Lower leg skin (tissue), 3 donors: ENCODE results near the gene SRMS.

Experiments
- POLR2A ChIP-seq, 2 donors: fragments of 450-650 bp; IDR thresholded peaks; one replicate each; pipeline ENCODE4 v1.6.1; 2016 to 2017; ENCODE audit warnings: antibody characterized with exemption in 2 of 2, mild to moderate bottlenecking in 1 of 2, moderate library complexity in 1 of 2
- TF ChIP-seq, protein P1 (sequence below), 3 donors: fragments of 450-650 bp; IDR thresholded peaks; one replicate each; pipeline ENCODE4 v1.5.1; 2016; ENCODE audit warnings: antibody characterized with exemption in 3 of 3, mild to moderate bottlenecking in 3 of 3, moderate library complexity in 2 of 3

DNA sequence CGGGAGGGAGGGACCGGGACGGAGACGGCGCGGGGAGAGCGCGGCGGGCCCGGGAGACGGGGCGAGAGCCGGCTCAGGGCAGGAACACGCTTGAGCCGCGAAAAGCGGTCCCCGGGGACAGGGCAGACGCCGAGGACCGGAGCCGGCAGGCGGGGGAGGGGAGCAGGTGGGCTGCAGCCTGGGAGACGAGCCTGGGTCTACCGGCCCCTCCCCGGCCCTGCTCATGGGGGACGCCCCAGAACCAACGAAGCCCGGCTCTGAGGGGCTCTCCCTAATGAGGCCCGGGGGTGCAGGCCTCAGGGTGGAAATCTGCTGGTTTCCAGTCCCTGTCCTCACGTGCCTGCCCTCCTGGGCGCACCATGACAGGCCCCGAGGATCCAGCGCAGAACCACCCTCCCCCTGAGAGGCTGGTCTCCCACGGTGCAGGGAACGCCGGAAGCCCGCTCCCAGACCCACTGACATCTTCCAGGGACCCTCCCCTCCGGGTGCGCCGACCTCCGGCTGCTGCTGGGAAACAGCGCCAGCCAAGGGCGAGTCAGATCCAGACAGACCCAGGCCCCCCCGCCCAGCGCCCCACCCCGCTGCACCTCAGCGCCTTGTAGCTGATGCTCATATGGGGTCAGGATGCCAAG, 48.1 kb downstream of the SRMS start:
- TF ChIP-seq POLR2A (IDR thresholded peaks at IDR 0.05), result no peak
- TF ChIP-seq, protein P1, sequence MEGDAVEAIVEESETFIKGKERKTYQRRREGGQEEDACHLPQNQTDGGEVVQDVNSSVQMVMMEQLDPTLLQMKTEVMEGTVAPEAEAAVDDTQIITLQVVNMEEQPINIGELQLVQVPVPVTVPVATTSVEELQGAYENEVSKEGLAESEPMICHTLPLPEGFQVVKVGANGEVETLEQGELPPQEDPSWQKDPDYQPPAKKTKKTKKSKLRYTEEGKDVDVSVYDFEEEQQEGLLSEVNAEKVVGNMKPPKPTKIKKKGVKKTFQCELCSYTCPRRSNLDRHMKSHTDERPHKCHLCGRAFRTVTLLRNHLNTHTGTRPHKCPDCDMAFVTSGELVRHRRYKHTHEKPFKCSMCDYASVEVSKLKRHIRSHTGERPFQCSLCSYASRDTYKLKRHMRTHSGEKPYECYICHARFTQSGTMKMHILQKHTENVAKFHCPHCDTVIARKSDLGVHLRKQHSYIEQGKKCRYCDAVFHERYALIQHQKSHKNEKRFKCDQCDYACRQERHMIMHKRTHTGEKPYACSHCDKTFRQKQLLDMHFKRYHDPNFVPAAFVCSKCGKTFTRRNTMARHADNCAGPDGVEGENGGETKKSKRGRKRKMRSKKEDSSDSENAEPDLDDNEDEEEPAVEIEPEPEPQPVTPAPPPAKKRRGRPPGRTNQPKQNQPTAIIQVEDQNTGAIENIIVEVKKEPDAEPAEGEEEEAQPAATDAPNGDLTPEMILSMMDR (IDR thresholded peaks at IDR 0.05), result no peak
